ENCODE data around the gene FXYD6.

DNA sequence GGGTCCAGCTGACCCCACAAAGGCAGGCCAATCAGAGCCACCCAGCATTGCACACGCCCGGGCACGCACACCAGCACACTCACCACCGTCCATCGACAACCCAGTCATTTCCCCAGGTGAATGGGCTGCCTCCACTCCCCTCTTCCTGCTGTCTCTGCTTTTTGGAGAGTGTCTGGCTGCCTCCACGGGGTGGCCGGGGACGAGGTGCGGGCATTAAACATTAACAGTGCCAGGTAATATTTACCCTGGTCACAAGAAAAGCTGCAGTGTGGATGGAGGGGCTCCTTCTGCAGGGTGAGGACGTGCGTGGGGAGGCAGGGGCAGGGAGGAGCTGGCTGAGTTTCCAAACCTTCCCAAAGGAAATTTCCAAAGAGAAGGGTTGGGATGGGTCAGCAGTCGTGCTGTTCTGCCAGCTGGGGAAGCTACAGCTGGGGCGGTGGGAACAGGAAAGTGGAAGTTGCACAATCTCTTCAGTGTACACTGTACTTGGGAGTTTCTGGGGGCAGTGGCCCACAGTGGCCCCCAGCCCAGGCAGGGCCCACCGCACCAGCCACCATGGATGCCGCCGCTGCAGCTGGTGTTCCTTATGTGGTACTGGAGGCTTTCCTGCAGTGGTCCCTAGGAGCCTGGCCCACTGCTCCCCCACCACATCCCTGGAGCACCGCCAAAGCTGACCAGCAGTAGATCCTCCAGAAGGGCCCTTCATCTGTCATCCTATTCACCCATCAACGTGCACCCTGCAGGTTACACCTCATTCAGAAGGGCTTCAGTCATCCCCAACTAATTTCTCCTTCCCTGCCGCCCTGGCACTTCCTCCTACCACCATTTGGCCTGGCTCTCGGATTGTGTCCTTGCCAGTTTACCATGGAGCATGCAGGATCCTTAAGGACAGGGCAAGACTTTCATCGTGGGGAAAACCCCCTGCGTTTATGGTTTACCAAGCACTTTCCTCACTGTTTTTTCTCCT lies 51.6 kb downstream of the FXYD6 start, which contains the start of gene FXYD2:
- TF ChIP-seq, protein P1, sequence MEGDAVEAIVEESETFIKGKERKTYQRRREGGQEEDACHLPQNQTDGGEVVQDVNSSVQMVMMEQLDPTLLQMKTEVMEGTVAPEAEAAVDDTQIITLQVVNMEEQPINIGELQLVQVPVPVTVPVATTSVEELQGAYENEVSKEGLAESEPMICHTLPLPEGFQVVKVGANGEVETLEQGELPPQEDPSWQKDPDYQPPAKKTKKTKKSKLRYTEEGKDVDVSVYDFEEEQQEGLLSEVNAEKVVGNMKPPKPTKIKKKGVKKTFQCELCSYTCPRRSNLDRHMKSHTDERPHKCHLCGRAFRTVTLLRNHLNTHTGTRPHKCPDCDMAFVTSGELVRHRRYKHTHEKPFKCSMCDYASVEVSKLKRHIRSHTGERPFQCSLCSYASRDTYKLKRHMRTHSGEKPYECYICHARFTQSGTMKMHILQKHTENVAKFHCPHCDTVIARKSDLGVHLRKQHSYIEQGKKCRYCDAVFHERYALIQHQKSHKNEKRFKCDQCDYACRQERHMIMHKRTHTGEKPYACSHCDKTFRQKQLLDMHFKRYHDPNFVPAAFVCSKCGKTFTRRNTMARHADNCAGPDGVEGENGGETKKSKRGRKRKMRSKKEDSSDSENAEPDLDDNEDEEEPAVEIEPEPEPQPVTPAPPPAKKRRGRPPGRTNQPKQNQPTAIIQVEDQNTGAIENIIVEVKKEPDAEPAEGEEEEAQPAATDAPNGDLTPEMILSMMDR (conservative IDR thresholded peaks at IDR 0.05; ENCODE audit: low read length), result no peak
- no peak for TF ChIP-seq EZH2phosphoT487 (IDR thresholded peaks at IDR 0.05; ENCODE audit: borderline replicate concordance, low read depth, low read length)

Measured in OCI-LY7 (cell line).